ENCODE data around the gene AGA. TPM values are rescaled to one million over a fixed set of nuclear protein-coding genes. Genes with fewer than 3 reads are reported as not detected.

The AGA gene
- polyA plus RNA-seq, 3 donors from 2014 or later: 28.1 to 34.6 (median 31.3) TPM

DNA sequence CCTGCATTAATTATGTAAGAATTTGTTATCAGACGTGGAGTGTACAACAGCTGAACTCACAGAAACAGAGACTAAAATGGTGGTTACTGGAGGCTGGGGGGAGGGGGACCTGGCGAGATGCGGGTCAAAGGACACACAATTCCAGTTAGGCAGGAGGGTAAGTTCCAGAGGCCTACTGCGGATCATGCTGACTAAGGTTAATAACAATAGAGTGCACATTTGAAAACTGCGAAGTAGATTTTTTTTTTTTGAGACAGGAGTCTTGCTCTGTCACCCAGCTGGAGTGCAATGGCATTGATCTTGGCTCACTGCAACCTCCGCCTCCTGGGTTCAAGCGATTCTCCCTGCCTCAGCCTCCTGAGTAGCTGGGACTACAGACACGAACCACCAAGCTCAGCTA lies 7.6 kb downstream of the AGA start:
- H3K9me3 Mint-ChIP-seq: no peaks in the 10 kb centered on the region
- H3K27me3 Mint-ChIP-seq (ENCODE audit: low read depth in 3 of 3): no peaks in the 10 kb centered on the region
- no peak for DNase-seq
- no peaks in the 10 kb centered on the region for H3K4me1 Mint-ChIP-seq
- no peak overlapping the region for H3K4me3 Mint-ChIP-seq
- H3K27ac Mint-ChIP-seq: no peak overlapping the region
- H3K36me3 Mint-ChIP-seq: peaks cover 26 to 59% (median 44%) of the 10 kb centered on the region in 3 donors

GRCh38 chr4:177427192-177427591 lies 15.0 kb downstream of the AGA start:
- DNase-seq: no peak
- Mint-ChIP-seq H3K36me3 (peaks cover 4 to 14% (median 8%) of the 10 kb centered on the region in 3 donors), H3K27me3 (ENCODE audit: low read depth in 3 of 3) (peaks cover 0 to 8% (median 5%) of the 10 kb centered on the region in 3 donors), H3K27ac (no peak overlapping the region), H3K4me1 (no peaks in the 10 kb centered on the region), H3K4me3 (no peak overlapping the region), H3K9me3 (no peaks in the 10 kb centered on the region)

DNA sequence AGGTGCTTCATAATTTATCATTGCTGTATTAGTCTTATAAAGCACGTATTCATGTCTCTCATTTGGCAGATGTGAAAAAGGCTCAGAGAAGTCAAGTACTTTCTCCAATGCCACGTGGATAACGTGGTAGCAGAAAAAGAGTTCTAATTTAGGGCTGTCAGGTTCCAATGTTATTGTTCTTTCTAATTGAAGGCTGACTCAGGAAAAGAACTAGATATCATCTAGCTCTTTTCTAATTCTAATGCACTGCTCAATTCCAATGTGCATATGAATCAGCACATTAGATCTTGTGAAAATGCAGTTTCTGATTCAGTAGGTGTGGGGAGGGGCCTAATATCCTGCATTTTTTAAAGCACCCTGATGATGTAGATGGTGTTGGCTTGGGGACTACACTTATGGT lies 22.8 kb downstream of the AGA start:
- H3K36me3 Mint-ChIP-seq: peaks cover 0 to 8% (median 0%) of the 10 kb centered on the region in 3 donors
- H3K4me3 Mint-ChIP-seq: no peak overlapping the region
- peaks cover 4 to 7% (median 6%) of the 10 kb centered on the region in 3 donors for H3K27me3 Mint-ChIP-seq (ENCODE audit: low read depth in 3 of 3)
- H3K9me3 Mint-ChIP-seq: peaks cover 0 to 17% (median 8%) of the 10 kb centered on the region in 6 donors
- DNase-seq: no peak
- no peaks in the 10 kb centered on the region for H3K4me1 Mint-ChIP-seq
- no peak overlapping the region for H3K27ac Mint-ChIP-seq

- DNase-seq: no peak
- Mint-ChIP-seq H3K27ac (no peak overlapping the region), H3K4me3 (no peak overlapping the region), H3K9me3 (no peaks in the 10 kb centered on the region), H3K27me3 (ENCODE audit: low read depth in 3 of 3) (peaks cover 0 to 3% (median 0%) of the 10 kb centered on the region in 3 donors), H3K36me3 (no peaks in the 10 kb centered on the region), H3K4me1 (no peaks in the 10 kb centered on the region)
These were observed 28.6 kb downstream of the AGA start for GRCh38 chr4:177413656-177414055.

DNA sequence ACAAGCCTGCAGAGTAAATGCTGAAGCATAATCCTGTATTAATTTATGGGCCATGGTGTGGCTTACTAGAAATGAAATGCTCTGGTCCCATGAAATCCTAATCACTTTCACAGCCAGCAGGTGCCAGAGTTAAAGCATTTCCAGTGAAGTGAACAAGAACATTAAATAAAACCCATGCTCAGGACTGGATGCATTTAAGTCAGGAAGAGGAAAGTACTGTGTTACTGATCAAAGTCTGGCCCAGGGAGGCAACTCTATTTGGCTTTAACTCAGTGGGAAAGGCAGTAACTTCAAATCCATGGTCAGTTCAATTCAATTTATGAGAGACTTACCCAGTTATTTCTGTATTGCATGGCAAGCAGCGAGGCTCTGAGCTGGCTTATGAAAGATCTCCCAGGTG lies 29.2 kb downstream of the AGA start:
- Mint-ChIP-seq H3K9me3 (no peaks in the 10 kb centered on the region), H3K4me3 (no peak overlapping the region), H3K27ac (no peak overlapping the region), H3K27me3 (ENCODE audit: low read depth in 3 of 3) (peaks cover 0 to 3% (median 0%) of the 10 kb centered on the region in 3 donors), H3K36me3 (no peaks in the 10 kb centered on the region), H3K4me1 (no peaks in the 10 kb centered on the region)
- no peak for DNase-seq

DNA sequence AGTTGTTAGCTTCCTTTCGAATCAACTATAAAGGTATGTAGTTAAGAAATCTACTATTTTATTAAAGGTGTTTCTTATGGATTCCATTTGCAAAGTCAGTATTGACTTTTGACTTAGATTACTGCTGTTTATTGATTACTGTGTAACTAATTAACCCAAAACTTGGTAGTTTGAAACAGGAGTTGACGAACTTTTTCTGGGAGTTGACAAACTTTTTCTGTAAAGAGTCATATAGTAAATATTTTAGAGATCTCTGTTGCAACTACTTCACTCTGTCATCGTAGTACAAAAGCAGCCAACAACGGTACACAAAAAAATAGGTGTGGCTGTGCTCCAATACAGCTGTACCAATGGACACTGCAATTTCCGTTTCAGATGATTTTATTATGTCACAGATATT lies 30.2 kb downstream of the AGA start:
- Mint-ChIP-seq H3K9me3 (no peaks in the 10 kb centered on the region), H3K4me3 (no peak overlapping the region), H3K27ac (no peak overlapping the region), H3K27me3 (ENCODE audit: low read depth in 3 of 3) (no peaks in the 10 kb centered on the region), H3K4me1 (no peaks in the 10 kb centered on the region), H3K36me3 (no peaks in the 10 kb centered on the region)
- DNase-seq: no peak

DNA sequence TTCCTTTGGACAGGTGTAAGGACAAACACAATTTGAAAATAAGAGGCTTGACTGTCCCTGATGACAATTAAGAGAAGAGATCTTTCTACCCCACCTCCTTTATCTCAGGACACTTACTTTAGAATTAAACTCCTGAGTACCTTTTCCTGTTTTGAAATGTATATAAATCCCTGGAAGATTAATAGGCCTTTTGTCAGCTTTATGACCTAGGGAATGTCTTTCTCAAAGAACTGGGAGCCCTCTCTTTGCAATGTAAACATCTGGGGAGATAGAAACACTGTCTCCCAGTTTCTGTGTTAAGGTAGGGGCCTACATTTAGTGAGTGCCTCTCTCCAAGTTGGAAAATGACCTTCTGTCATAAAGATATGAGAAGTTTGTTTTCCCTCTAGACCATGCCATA lies 31.7 kb downstream of the AGA start:
- Mint-ChIP-seq H3K27ac (no peak overlapping the region), H3K4me3 (no peak overlapping the region), H3K27me3 (ENCODE audit: low read depth in 3 of 3) (no peaks in the 10 kb centered on the region), H3K36me3 (no peaks in the 10 kb centered on the region), H3K9me3 (no peaks in the 10 kb centered on the region), H3K4me1 (no peaks in the 10 kb centered on the region)
- DNase-seq: no peak

- Mint-ChIP-seq H3K36me3 (peaks cover 0 to 4% (median 0%) of the 10 kb centered on the region in 3 donors), H3K4me3 (no peak overlapping the region), H3K4me1 (peaks cover 4 to 9% of the 10 kb centered on the region in 2 donors), H3K27ac (no peak overlapping the region), H3K9me3 (no peaks in the 10 kb centered on the region), H3K27me3 (ENCODE audit: low read depth in 3 of 3) (no peaks in the 10 kb centered on the region)
- DNase-seq: no peak
These were observed 34.2 kb downstream of the AGA start for GRCh38 chr4:177408023-177408422.

DNA sequence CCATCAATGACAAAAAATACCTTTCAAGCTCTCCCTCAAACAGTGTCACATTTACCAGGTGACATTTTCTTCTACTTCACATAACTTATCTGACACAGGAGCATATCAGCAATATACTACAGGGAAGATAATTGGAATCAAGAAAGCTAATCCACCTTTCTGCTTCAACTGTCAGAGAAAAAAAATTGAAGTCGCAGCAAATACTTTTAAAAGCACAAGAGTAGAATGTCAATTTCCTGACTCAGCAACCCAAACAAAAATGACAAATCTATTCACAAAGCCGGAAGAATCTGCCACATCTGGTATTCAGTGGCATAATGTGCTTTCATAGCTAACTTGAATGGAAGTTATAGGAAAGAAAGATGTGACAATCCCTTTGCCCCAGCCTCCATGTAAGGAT lies 36.7 kb downstream of the AGA start:
- peaks cover 25 to 31% of the 10 kb centered on the region in 2 donors for H3K4me1 Mint-ChIP-seq
- no peak for DNase-seq
- H3K9me3 Mint-ChIP-seq: no peaks in the 10 kb centered on the region
- peaks cover 0 to 3% (median 0%) of the 10 kb centered on the region in 3 donors for H3K27me3 Mint-ChIP-seq (ENCODE audit: low read depth in 3 of 3)
- H3K27ac Mint-ChIP-seq: no peak overlapping the region
- peaks cover 0 to 4% (median 0%) of the 10 kb centered on the region in 3 donors for H3K36me3 Mint-ChIP-seq
- no peak overlapping the region for H3K4me3 Mint-ChIP-seq

DNA sequence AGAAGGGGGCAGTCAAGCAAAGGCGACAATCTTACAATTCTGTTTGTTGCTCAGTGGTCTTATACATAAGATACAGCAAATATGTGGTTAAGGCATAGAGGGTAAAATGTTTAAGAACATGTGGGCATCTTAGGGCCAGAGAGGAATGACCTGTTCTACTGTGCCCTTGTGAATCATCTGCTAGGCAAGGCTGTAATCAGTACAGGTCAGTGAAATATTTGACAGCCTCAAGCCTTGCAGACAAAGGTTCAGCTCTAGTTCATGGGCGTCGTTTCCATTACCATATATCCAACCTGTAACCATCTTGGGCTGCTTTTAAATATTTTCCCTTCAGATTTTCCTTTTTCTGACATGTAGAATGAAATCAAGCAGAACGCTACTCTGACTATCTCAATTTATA lies 37.3 kb downstream of the AGA start:
- Mint-ChIP-seq H3K9me3 (no peaks in the 10 kb centered on the region), H3K27ac (peak overlapping the region in 1 of 6 donors; percentile 32), H3K4me1 (peaks cover 31 to 37% of the 10 kb centered on the region in 2 donors), H3K27me3 (ENCODE audit: low read depth in 3 of 3) (peaks cover 0 to 5% (median 0%) of the 10 kb centered on the region in 3 donors), H3K36me3 (peaks cover 0 to 4% (median 0%) of the 10 kb centered on the region in 3 donors), H3K4me3 (no peak overlapping the region)
- no peak for DNase-seq

GRCh38 chr4:177404342-177404741 lies 37.9 kb downstream of the AGA start:
- Mint-ChIP-seq H3K4me3 (no peak overlapping the region), H3K4me1 (peaks cover 37 to 43% of the 10 kb centered on the region in 2 donors), H3K36me3 (peaks cover 0 to 4% (median 0%) of the 10 kb centered on the region in 3 donors), H3K27ac (no peak overlapping the region), H3K9me3 (no peaks in the 10 kb centered on the region), H3K27me3 (ENCODE audit: low read depth in 3 of 3) (peaks cover 0 to 5% (median 0%) of the 10 kb centered on the region in 3 donors)
- no peak for DNase-seq

- H3K4me3 Mint-ChIP-seq: no peak overlapping the region
- no peak for DNase-seq
These were observed 38.5 kb downstream of the AGA start for GRCh38 chr4:177403746-177404145.

DNA sequence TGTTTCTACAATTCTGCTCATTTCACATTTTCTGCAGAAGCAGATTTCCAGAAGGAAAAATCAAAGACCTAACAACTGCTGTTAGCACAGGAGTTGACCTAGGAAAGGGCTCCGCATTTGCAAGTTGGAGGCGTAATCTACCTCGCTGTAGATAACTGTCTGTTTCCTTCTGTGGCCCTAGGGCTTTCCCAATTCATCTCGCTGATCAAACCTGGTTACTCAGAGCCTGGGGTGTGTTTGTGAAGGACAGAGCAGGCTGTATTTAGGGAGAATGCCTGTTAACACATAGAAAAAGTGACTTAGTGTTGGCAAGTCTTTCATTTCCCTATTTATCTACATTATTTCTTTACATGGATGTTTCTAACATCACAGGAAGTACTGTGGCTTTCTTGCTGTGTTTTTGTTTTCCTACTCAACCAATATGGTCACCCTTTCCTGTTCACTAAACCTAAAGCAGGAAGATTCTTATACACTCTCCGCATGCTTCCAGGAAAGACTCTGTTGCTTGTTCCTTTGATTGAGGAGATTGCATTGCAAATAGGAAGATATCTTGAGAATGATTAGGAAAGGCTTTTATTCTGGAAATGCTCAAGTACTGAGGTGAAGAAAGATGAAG lies 40.5 kb downstream of the AGA start:
- Mint-ChIP-seq H3K4me3 (peak overlapping the region; percentile 68 to 82 (median 71)), H3K27ac (peak overlapping the region; percentile 58 to 93 (median 78)), H3K4me1 (peaks cover 41 to 51% of the 10 kb centered on the region in 2 donors), H3K36me3 (peaks cover 0 to 4% (median 0%) of the 10 kb centered on the region in 3 donors), H3K9me3 (no peaks in the 10 kb centered on the region), H3K27me3 (ENCODE audit: low read depth in 3 of 3) (peaks cover 0 to 5% (median 0%) of the 10 kb centered on the region in 3 donors)
- peak; percentile 3 to 25 (median 23) for DNase-seq

More at GRCh38 chr4:177403746-177404145, 38.5 kb downstream of the AGA start:
- peak overlapping the region in 1 of 6 donors; percentile 57 for H3K27ac Mint-ChIP-seq
- H3K36me3 Mint-ChIP-seq: peaks cover 0 to 4% (median 0%) of the 10 kb centered on the region in 3 donors
- peaks cover 0 to 5% (median 0%) of the 10 kb centered on the region in 3 donors for H3K27me3 Mint-ChIP-seq (ENCODE audit: low read depth in 3 of 3)
- H3K4me1 Mint-ChIP-seq: peaks cover 41 to 49% of the 10 kb centered on the region in 2 donors
- H3K9me3 Mint-ChIP-seq: no peaks in the 10 kb centered on the region

GRCh38 chr4:177400030-177400429 lies 42.2 kb downstream of the AGA start:
- Mint-ChIP-seq H3K27me3 (ENCODE audit: low read depth in 3 of 3) (peaks cover 0 to 5% (median 0%) of the 10 kb centered on the region in 3 donors), H3K9me3 (no peaks in the 10 kb centered on the region), H3K36me3 (peaks cover 0 to 4% (median 0%) of the 10 kb centered on the region in 3 donors), H3K27ac (peak overlapping the region; percentile 61 to 93 (median 88)), H3K4me3 (peak overlapping the region; percentile 43 to 80 (median 70)), H3K4me1 (peaks cover 41 to 51% of the 10 kb centered on the region in 2 donors)
- DNase-seq: no peak

GRCh38 chr4:177396352-177396751 lies 45.9 kb downstream of the AGA start:
- Mint-ChIP-seq H3K9me3 (no peaks in the 10 kb centered on the region), H3K4me3 (no peak overlapping the region), H3K36me3 (no peaks in the 10 kb centered on the region), H3K27ac (no peak overlapping the region), H3K27me3 (ENCODE audit: low read depth in 3 of 3) (peaks cover 2 to 4% (median 2%) of the 10 kb centered on the region in 3 donors), H3K4me1 (peaks cover 39 to 43% of the 10 kb centered on the region in 2 donors)
- DNase-seq: no peak
